ENCODE measurements around the gene ANAPC4.

ANAPC4 gene

GRCh38 chr4:25377572-25378436 is 741 bp downstream of the ANAPC4 start:
- no peak for DNase-seq

DNA sequence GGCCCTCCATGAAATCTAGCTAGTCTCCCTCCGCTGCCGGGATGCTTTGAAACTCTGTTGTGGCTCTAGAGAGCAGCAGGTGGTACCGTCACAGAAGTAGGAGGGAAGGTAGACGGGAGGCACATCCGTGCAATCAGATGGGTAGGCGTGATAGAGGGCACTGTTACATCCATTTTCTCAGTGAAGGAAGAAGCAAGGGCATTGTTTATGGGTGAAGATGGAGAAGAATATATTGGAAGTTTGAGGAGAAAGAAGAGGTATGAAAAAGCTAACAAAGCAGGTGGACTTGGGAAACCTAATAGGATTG is 1.3 kb downstream of the ANAPC4 start:
- no peak for DNase-seq

DNA sequence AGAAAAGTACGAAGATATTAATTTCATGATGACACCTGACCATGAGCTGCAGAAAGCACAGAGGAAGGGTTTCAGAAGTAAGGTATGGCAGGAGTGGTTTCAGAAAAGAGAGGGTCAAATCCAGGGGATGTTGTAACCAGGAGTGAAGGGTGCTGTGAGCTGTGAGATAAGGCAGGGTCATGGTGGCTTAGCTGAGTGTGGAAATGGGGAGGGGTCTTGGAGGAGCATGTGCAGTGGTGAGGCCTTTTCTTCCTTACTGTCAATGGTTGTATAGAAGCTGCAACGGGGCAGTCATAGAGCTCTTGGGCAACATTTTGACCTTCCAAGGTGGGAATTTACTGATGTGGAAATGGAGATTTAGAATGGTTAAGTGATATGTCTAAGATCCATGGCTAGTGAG is 2.5 kb downstream of the ANAPC4 start:
- DNase-seq, result no peak

- no peak for DNase-seq
Observed at GRCh38 chr4:25383647-25384046, 6.6 kb downstream of the ANAPC4 start.

DNA sequence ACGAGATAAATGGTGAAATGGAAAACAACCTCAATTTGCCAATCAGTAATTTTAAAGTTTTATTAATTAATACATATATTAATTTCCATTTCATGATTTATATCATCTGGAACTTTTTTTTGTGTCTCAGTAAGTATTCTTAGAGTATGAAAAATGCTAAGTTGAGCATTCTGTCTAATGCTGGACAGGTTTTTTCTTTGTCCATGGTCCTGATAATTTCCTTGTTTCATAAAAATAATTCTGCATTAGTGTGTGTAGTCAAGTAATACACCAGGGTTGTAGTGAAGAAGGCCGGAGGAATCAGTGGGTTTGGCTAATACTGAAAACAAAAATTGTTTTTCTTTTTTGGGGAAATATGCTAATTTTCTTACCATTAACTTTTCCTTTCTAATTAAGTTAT is 9.9 kb downstream of the ANAPC4 start:
- DNase-seq, result no peak

DNA sequence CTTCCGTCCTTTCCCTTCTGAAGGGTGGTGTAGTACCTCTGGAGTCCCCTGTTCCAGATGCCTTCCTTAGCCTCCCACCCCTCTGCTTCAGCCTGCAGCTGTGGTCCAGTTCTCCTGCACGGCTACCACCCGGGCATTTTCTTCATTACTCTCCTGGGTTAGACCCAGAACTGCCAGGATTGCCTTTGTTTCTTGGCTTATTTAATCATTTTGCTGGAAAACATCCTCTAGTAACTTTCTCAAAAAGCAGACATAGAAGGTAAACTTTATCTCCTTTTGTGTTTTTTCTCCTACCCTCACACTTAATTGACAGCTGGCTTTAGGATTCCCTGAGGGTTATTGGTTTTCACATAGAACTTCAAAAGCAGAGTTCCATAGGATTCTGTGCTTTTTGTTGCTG is 20.2 kb downstream of the ANAPC4 start:
- no peak for DNase-seq

DNA sequence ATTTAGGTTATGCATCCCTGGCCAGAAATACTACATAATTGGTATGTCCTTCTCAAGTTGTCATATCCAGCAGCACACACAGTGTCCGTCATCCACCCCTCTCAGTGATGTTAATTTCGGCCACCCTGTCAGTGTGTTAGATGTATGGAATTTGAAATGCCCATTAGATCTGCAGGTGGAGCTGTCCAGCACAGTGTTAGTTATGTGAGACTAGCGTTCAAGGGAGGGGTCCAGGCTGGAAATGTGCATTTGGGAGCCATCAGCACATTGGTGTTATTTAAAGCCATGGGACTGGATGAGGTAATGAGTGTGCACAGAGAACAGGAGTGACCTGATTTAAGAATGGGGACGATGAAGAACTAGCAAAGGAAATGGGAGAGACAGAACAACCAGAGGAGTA is 22.4 kb downstream of the ANAPC4 start:
- DNase-seq, result no peak

DNA sequence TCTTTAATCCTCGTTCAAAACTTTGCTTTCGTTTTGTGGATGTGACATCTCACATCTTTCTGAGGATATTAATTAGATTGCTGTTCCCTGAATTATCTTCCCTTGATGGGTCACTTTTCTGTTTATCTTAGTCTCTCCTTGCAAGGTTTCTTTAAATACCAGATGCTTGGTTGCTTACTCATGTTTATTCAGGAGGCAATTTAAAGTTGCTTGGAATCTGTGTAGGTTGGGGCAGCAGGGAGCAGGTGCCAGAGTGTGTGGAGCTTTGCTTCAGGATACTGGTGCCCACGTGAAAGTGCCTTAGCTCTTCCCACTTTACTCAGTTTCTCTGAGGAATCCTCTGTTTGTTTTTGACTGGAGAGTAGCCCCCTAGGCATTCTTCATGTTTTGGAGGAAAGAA is 24.0 kb downstream of the ANAPC4 start:
- no peak for DNase-seq

- DNase-seq, result no peak
Observed at GRCh38 chr4:25402521-25402920, 25.5 kb downstream of the ANAPC4 start.

- DNase-seq, result no peak
Observed at GRCh38 chr4:25403699-25404098, 26.6 kb downstream of the ANAPC4 start.

DNA sequence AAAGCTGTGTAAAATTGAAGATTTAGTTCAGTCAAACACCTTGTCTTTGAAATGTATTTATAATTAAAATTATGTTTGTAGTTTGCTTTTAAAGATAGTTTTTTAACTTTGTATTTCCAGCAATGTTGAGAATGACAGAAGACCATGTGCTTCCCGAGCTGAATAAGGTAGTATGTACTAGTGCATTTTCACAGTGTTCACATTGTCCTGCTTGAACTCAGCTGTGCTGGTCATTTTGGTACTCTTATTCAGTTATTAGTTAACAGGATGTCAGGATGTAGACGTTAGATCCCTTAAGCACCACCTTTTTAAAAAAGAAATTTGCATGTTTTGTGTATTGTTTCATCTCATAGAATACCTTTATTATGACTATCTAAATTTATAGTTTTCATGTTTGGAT is 28.4 kb downstream of the ANAPC4 start:
- no peak for DNase-seq

DNA sequence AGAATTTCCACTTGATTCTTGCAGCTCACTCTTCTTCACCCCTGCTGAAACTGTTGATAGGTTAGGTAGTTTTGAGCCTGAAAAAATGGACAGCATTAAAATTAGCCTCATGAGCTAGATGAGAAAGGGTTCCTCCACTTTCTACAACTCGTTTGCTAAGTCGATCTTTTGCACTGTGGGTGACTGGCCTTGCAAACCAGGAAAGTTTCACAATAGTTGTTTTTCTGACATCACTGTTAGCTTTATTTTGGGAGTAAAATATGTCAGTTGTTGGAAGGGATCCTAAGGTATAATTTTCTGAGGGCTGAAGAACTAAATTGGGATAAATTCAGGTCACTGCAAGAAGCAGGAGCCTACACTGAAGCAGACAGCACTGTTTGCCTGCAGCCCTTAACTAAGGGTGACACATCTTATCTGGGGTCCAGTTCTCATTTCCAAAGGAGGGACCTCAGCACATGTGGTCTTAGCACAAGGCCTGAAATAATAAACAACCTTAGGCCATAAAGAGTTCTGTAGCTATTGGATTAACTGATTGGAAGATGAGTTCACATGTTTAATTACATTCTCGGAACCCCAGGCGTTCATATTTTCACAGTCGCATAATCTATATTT is 29.1 kb downstream of the ANAPC4 start:
- DNase-seq, result no peak

- no peak for DNase-seq
Observed at GRCh38 chr4:25410820-25411529, 33.9 kb downstream of the ANAPC4 start.

- no peak for DNase-seq
Observed at GRCh38 chr4:25413261-25413660, 36.2 kb downstream of the ANAPC4 start.

GRCh38 chr4:25417014-25417413 is 40.0 kb downstream of the ANAPC4 start:
- DNase-seq, result no peak

GRCh38 chr4:25420931-25421330 is 43.9 kb downstream of the ANAPC4 start:
- DNase-seq, result no peak

DNA sequence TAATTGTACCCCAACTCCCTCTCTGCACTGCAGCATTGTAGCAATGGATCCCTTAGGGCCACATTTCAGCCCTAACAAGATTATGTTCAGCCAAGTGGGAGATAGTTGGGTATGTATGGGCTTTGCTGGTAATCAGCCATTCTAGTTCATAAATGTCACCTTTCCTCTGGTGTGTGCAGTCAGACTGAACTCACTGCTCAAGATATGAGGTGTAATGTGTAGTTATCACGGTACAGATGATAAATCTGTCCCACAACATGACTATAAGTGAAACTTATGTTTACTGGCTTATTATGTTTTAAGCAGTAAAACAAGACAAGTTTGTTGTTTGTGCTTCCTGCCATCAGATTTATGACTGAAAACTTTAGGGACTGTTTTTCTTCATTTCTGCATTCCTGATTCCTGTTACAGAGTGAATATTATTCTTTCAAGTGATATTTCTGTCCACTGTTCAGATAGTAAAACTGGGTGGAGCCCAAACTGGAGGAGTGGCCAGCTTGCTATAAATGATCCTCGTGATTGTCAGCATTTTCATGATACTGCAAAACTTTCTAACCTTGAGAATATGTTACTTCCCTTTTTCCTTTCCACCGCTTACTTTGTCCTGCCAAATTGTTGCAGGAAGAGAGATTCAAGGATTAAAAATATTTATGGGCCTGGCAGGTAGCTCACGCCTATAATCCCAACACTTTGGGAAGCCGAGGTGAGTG is 44.9 kb downstream of the ANAPC4 start:
- DNase-seq, result no peak

DNA sequence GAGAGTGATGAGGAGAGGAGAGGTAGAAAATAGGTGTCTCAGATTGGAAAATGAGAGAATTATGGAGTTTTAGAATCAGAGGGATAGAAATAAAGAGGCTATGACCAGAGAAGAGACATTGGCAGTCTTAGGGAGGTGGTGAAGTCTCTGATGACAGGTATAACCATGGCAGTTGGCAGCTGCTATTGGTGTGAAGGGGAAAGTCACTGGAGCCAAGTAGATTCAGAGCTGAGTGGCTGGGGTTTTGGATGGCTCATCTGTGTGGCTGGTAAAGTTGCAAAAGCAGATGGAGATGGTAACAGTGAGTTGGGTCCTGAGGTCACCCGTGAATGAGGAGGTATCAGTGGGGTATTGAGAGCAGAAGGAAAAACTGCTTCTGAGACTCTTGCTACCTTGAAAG is 46.5 kb downstream of the ANAPC4 start:
- no peak for DNase-seq

DNA sequence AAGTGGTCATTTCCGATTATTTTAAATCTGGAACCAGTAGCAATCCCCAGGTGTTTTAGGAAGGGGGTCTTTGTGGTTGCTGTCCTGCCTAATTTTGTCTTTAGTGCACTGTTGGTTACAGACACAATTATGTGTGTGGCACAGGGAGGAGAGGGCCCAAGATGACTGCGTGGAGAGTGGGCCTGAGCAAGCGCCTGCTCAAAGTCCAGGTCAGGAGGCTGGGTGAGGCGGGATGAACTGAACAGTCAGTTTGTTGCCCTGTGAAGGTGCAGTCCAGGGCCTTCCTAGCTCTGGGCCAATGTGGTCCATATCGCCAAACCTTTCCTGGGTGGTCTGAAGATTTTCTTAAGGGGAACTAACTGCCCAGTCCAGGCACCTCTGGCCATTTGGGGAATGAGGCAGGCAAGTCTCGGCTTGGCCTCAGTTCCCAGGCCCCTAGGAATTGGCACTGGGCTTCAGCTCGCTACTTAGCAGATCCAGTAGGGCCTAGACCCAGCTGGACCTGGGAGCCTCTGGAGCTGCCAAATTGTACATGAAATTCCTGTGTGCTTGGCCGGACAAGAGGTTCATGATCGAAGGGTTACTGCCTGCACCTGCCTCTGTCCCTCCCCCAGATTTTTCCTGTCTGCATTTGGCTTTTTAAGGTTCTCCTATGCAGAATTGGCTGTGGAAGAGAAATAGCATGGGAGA is 47.6 kb downstream of the ANAPC4 start:
- DNase-seq, result no peak

DNA sequence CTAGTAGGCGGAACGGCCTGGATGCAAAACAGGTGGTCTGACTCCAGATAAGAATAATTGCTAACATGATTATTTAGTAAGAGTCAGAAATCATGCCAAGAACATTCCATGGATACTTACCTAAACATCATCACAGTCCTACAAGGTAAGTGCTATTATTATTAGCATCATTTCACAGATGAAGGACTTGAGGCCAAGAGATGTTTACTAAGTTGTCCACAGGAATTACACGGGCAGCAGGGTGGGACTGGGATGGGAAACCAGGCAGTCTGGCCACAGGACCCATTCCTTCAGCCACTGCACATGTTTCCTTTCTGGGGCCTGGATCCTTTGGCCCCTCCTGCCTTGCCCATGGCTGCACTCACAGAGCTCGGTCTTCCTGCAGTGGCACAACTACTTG is 48.3 kb downstream of the ANAPC4 start:
- no peak for DNase-seq

- DNase-seq, result no peak
Observed at GRCh38 chr4:25427871-25428270, 50.8 kb downstream of the ANAPC4 start.

GRCh38 chr4:25430630-25431029 is 53.6 kb downstream of the ANAPC4 start:
- no peak for DNase-seq

All from CD4-positive, alpha-beta T cell treated with Interleukin-4 for 1 hour (primary cell).